ENCODE data around the gene PLIN1. TPM values are rescaled to one million over a fixed set of nuclear protein-coding genes. Genes with fewer than 3 reads are reported as not detected.

The PLIN1 gene
- total and polyA plus RNA-seq, 10 of the 15 experiments (the other 5 are each of a cell fraction or from before 2014, with no cell fraction given): 0.05 to 0.13 (median 0.09) TPM; not detected in 6

DNA sequence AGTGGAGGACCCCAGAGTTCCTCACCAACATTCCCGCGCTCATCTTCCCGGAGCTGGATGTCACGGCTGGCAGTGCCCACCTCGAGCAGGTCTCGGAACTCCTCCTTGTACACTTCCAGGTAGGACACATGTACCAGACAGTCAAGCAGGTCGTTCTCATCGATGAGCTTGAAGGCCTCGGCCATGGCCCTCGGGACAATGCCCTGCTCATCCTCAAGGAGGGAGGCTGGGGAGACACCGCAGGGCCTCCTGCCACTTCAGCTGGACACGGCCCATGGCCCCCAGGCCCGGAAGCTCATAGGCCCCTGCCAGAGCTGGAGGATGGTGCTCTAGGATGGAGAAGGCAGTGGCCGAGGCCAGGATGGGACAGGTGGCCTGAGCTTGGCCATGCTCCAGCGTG, 29.5 kb downstream of the PLIN1 start:
- 56% methylated on average over 15 of the region's 15 CpGs for WGBS (ENCODE audit: insufficient coverage, insufficient replicate concordance, low lambda C conversion rate, missing lambda C conversion rate)
- Histone ChIP-seq H3K79me2 (ENCODE audit: control insufficient read depth, insufficient read depth, low read length) (no peaks in the 10 kb centered on the region), H3K36me3 (ENCODE audit: control insufficient read depth in 2 of 2, insufficient read depth in 2 of 2, low read length in 1 of 2) (no peaks in the 10 kb centered on the region), H4K20me1 (ENCODE audit: control insufficient read depth, insufficient read depth) (no peaks in the 10 kb centered on the region), H3K4me2 (ENCODE audit: control insufficient read depth, insufficient read depth) (no peak overlapping the region), H3K9me3 (replicated peaks; ENCODE audit: control insufficient read depth, insufficient read depth, low read length) (no peaks in the 10 kb centered on the region), H3K27ac (ENCODE audit: control insufficient read depth, insufficient read depth) (no peak overlapping the region), H3K27me3 (replicated peaks in 1 of 2; ENCODE audit: control insufficient read depth in 2 of 2, insufficient read depth in 2 of 2, low read length in 1 of 2) (peaks cover 0 to 5% of the 10 kb centered on the region in 2 experiments; a peak in 3 of 4 replicates), H2AFZ (ENCODE audit: control insufficient read depth, low read depth, low read length) (no peak overlapping the region), H3K4me1 (ENCODE audit: control insufficient read depth, insufficient read depth, low read length) (no peaks in the 10 kb centered on the region), H3K4me3 (no peak overlapping the region), H3K9ac (ENCODE audit: control insufficient read depth, insufficient read depth, low read length) (no peak overlapping the region)
- no peak for DNase-seq (ENCODE audit: low read depth, low spot score)
- no peak for FAIRE-seq
- POLR2A ChIA-PET: no interaction called here
- intact Hi-C loops (cut with micrococcal nuclease; ENCODE audit: unreplicated experiment): no loop called here
- RAD21 ChIA-PET (ENCODE audit: unreplicated experiment): no interaction called here
- SMC1A ChIA-PET (ENCODE audit: uncharacterized antibody, unreplicated experiment): no interaction called here
- BruUV-seq (replicated peaks): no TSS peak
- CTCF ChIA-PET: interaction anchor here (1.6 kb wide), 1 partner anchor 23 kb away, joined by 4 read pairs; no protein-coding TSS in a partner anchor
- in situ Hi-C loops (cut with MboI): no loop called here
- ATAC-seq: no peak
- TF ChIP-seq EED (IDR thresholded peaks at IDR 0.05; ENCODE audit: low read depth): no peak
- TF ChIP-seq PAX5 (IDR thresholded peaks at IDR 0.05; ENCODE audit: borderline replicate concordance, low read depth, low read length): no peak
- TF ChIP-seq, protein P1, sequence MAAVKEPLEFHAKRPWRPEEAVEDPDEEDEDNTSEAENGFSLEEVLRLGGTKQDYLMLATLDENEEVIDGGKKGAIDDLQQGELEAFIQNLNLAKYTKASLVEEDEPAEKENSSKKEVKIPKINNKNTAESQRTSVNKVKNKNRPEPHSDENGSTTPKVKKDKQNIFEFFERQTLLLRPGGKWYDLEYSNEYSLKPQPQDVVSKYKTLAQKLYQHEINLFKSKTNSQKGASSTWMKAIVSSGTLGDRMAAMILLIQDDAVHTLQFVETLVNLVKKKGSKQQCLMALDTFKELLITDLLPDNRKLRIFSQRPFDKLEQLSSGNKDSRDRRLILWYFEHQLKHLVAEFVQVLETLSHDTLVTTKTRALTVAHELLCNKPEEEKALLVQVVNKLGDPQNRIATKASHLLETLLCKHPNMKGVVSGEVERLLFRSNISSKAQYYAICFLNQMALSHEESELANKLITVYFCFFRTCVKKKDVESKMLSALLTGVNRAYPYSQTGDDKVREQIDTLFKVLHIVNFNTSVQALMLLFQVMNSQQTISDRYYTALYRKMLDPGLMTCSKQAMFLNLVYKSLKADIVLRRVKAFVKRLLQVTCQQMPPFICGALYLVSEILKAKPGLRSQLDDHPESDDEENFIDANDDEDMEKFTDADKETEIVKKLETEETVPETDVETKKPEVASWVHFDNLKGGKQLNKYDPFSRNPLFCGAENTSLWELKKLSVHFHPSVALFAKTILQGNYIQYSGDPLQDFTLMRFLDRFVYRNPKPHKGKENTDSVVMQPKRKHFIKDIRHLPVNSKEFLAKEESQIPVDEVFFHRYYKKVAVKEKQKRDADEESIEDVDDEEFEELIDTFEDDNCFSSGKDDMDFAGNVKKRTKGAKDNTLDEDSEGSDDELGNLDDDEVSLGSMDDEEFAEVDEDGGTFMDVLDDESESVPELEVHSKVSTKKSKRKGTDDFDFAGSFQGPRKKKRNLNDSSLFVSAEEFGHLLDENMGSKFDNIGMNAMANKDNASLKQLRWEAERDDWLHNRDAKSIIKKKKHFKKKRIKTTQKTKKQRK (IDR thresholded peaks at IDR 0.05; ENCODE audit: low read depth, low read length): no peak
- TF ChIP-seq MTA3 (IDR thresholded peaks at IDR 0.05; ENCODE audit: borderline replicate concordance, low read length): no peak
- no peak for TF ChIP-seq ESRRA (IDR thresholded peaks at IDR 0.05; ENCODE audit: low read length)
- no peak for TF ChIP-seq PAX8 (IDR thresholded peaks at IDR 0.05)
- TF ChIP-seq, protein P2, sequence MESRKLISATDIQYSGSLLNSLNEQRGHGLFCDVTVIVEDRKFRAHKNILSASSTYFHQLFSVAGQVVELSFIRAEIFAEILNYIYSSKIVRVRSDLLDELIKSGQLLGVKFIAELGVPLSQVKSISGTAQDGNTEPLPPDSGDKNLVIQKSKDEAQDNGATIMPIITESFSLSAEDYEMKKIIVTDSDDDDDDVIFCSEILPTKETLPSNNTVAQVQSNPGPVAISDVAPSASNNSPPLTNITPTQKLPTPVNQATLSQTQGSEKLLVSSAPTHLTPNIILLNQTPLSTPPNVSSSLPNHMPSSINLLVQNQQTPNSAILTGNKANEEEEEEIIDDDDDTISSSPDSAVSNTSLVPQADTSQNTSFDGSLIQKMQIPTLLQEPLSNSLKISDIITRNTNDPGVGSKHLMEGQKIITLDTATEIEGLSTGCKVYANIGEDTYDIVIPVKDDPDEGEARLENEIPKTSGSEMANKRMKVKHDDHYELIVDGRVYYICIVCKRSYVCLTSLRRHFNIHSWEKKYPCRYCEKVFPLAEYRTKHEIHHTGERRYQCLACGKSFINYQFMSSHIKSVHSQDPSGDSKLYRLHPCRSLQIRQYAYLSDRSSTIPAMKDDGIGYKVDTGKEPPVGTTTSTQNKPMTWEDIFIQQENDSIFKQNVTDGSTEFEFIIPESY (IDR thresholded peaks at IDR 0.05): no peak
- TF ChIP-seq RAD21 (IDR thresholded peaks at IDR 0.05; ENCODE audit: insufficient read depth, low read depth, low read length): no peak
- TF ChIP-seq, protein P3, sequence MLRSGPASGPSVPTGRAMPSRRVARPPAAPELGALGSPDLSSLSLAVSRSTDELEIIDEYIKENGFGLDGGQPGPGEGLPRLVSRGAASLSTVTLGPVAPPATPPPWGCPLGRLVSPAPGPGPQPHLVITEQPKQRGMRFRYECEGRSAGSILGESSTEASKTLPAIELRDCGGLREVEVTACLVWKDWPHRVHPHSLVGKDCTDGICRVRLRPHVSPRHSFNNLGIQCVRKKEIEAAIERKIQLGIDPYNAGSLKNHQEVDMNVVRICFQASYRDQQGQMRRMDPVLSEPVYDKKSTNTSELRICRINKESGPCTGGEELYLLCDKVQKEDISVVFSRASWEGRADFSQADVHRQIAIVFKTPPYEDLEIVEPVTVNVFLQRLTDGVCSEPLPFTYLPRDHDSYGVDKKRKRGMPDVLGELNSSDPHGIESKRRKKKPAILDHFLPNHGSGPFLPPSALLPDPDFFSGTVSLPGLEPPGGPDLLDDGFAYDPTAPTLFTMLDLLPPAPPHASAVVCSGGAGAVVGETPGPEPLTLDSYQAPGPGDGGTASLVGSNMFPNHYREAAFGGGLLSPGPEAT (IDR thresholded peaks at IDR 0.05; ENCODE audit: low read depth): no peak
- TF ChIP-seq SUZ12 (IDR thresholded peaks at IDR 0.05; ENCODE audit: unreplicated experiment): no peak
- no peak for TF ChIP-seq SIN3A (IDR thresholded peaks at IDR 0.05; ENCODE audit: low read depth, low read length)
- TF ChIP-seq, protein P4, sequence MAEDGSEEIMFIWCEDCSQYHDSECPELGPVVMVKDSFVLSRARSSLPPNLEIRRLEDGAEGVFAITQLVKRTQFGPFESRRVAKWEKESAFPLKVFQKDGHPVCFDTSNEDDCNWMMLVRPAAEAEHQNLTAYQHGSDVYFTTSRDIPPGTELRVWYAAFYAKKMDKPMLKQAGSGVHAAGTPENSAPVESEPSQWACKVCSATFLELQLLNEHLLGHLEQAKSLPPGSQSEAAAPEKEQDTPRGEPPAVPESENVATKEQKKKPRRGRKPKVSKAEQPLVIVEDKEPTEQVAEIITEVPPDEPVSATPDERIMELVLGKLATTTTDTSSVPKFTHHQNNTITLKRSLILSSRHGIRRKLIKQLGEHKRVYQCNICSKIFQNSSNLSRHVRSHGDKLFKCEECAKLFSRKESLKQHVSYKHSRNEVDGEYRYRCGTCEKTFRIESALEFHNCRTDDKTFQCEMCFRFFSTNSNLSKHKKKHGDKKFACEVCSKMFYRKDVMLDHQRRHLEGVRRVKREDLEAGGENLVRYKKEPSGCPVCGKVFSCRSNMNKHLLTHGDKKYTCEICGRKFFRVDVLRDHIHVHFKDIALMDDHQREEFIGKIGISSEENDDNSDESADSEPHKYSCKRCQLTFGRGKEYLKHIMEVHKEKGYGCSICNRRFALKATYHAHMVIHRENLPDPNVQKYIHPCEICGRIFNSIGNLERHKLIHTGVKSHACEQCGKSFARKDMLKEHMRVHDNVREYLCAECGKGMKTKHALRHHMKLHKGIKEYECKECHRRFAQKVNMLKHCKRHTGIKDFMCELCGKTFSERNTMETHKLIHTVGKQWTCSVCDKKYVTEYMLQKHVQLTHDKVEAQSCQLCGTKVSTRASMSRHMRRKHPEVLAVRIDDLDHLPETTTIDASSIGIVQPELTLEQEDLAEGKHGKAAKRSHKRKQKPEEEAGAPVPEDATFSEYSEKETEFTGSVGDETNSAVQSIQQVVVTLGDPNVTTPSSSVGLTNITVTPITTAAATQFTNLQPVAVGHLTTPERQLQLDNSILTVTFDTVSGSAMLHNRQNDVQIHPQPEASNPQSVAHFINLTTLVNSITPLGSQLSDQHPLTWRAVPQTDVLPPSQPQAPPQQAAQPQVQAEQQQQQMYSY (CRISPR knock-in tag; IDR thresholded peaks at IDR 0.05): no peak
- no peak for TF ChIP-seq TCF12 (IDR thresholded peaks at IDR 0.05; ENCODE audit: low read depth, low read length)
- no peak for TF ChIP-seq MTA2 (IDR thresholded peaks at IDR 0.05; ENCODE audit: low read depth)
- TF ChIP-seq FOS (IDR thresholded peaks at IDR 0.05; ENCODE audit: borderline replicate concordance, extremely low read depth, insufficient read length): no peak
